ENCODE results near the gene MCOLN3. TPM values are rescaled to one million over a fixed set of nuclear protein-coding genes. Genes with fewer than 3 reads are reported as not detected.

MCOLN3 gene
- total RNA-seq, 1 experiment from 2014 or later: 0.70 TPM

DNA sequence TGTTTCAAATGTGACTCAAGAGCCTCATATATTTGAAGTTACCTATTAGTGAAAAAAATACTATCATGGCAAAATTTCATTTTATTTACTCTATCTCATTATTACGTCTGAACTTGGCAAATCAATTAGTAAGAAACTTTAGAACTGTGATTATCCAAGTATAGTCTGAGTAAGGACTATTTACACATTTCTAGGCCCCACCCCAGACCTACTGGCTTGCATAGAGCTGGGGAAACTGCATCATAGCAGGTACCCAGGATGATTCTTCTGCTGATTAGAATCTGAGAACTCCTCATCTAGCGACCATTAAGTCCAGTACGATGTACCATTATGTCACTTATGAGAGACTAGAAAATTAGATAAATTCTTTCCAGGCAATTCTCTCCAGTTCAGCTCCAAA lies 20.1 kb downstream of the MCOLN3 start:
- POLR2A ChIA-PET: interaction anchor here (0.7 to 1.4 kb wide), 2 partner anchors 10 to 83 kb away, joined by 3 to 5 read pairs; no protein-coding TSS in a partner anchor
- TF ChIP-seq, protein P1, sequence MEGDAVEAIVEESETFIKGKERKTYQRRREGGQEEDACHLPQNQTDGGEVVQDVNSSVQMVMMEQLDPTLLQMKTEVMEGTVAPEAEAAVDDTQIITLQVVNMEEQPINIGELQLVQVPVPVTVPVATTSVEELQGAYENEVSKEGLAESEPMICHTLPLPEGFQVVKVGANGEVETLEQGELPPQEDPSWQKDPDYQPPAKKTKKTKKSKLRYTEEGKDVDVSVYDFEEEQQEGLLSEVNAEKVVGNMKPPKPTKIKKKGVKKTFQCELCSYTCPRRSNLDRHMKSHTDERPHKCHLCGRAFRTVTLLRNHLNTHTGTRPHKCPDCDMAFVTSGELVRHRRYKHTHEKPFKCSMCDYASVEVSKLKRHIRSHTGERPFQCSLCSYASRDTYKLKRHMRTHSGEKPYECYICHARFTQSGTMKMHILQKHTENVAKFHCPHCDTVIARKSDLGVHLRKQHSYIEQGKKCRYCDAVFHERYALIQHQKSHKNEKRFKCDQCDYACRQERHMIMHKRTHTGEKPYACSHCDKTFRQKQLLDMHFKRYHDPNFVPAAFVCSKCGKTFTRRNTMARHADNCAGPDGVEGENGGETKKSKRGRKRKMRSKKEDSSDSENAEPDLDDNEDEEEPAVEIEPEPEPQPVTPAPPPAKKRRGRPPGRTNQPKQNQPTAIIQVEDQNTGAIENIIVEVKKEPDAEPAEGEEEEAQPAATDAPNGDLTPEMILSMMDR (IDR thresholded peaks at IDR 0.05; ENCODE audit: unreplicated experiment): no peak
- Mint-ChIP-seq H3K4me3 (ENCODE audit: unreplicated experiment) (no peak overlapping the region), H3K9me3 (ENCODE audit: unreplicated experiment) (no peaks in the 10 kb centered on the region), H3K4me1 (ENCODE audit: insufficient read depth, unreplicated experiment) (no peaks in the 10 kb centered on the region), H3K27ac (ENCODE audit: low read depth, unreplicated experiment) (no peak overlapping the region), H3K36me3 (ENCODE audit: insufficient read depth, unreplicated experiment) (no peaks in the 10 kb centered on the region), H3K27me3 (ENCODE audit: insufficient read depth, unreplicated experiment) (no peaks in the 10 kb centered on the region)
- intact Hi-C loops (cut with micrococcal nuclease): no loop called here
- BruUV-seq (replicated peaks): no TSS peak
- DNase-seq (ENCODE audit: unreplicated experiment): no peak
- CTCF ChIA-PET: interaction anchor here (0.6 to 3.4 kb wide), 6 partner anchors 9 to 1123 kb away, joined by 3 to 20 read pairs (median 4); no protein-coding TSS in a partner anchor

DNA sequence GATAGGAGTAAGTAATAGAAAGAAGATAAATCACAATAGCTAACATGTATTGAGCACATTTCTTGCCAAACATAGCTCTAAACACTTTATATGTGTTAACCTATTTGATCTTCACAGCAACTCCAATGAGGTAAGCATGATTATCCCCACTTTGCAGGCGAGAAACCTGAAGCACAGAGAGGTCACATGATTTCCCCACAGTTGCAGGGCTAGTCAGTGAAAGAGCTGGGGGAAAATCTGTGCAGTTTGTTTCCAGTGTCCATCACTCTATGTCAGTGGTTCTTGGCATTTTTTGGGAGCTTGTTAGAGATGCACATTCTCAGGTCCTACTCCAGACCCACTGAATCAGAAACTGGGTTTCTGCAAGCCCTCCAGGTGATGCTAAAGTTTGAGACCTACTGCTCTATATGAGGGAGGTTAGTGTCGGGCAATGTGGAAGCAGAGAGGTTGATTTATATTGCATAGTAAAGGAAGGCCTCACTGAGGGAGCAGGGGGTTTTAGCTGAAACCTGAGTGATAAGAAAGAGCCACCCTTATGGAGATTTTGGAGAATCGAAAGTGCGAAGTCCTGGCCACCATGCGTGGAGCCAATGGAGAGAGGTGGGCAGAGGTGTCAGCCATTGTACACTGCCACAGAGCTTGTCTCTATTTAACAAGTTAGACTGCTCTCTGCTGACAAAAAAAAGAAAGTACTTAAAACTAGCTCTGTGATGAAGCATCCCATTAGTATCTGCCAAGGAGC lies 20.9 kb downstream of the MCOLN3 start:
- DNase-seq (ENCODE audit: unreplicated experiment): peak; percentile 4
- CTCF ChIA-PET: interaction anchor here (0.6 to 3.4 kb wide), 9 partner anchors 10 to 1122 kb away, joined by 3 to 20 read pairs (median 3); no protein-coding TSS in a partner anchor
- POLR2A ChIA-PET: interaction anchor here (0.7 to 1.4 kb wide), 3 partner anchors 10 to 547 kb away, joined by 3 to 5 read pairs (median 3); no protein-coding TSS in a partner anchor
- Mint-ChIP-seq H3K36me3 (ENCODE audit: insufficient read depth, unreplicated experiment) (no peaks in the 10 kb centered on the region), H3K4me3 (ENCODE audit: unreplicated experiment) (no peak overlapping the region), H3K27me3 (ENCODE audit: insufficient read depth, unreplicated experiment) (no peaks in the 10 kb centered on the region), H3K27ac (ENCODE audit: low read depth, unreplicated experiment) (no peak overlapping the region), H3K4me1 (ENCODE audit: insufficient read depth, unreplicated experiment) (no peaks in the 10 kb centered on the region), H3K9me3 (ENCODE audit: unreplicated experiment) (no peaks in the 10 kb centered on the region)
- TF ChIP-seq, protein P1 (IDR thresholded peaks at IDR 0.05; ENCODE audit: unreplicated experiment): no peak
- intact Hi-C loops (cut with micrococcal nuclease): no loop called here
- no TSS peak for BruUV-seq (replicated peaks)

DNA sequence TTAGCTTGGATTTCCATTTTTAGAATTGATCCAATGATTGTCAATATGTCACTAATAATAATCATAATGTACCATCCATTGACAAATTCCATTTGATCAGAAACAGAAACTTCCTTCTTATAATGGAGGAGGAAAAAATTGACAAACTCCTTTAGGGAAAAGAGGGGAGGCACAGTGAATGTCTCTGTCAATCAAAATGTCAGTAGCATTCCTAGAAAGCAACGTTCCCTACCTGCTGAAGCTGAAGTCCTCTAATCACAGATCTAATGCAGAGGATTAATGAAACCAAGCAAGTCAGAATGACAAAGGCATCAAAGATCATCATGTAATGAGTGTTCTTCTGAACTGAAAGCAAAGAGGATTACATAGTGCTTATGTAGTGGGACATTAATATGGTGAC lies 22.4 kb downstream of the MCOLN3 start:
- POLR2A ChIA-PET: no interaction called here
- H3K4me3 Mint-ChIP-seq (ENCODE audit: unreplicated experiment): no peak overlapping the region
- DNase-seq (ENCODE audit: unreplicated experiment): no peak
- TF ChIP-seq, protein P1 (IDR thresholded peaks at IDR 0.05; ENCODE audit: unreplicated experiment): no peak
- CTCF ChIA-PET: interaction anchor here (1.2 to 3.4 kb wide), 2 partner anchors 82 to 219 kb away, joined by 3 to 20 read pairs; no protein-coding TSS in a partner anchor
- H3K36me3 Mint-ChIP-seq (ENCODE audit: insufficient read depth, unreplicated experiment): no peaks in the 10 kb centered on the region
- no peaks in the 10 kb centered on the region for H3K9me3 Mint-ChIP-seq (ENCODE audit: unreplicated experiment)
- BruUV-seq (replicated peaks): no TSS peak
- no peaks in the 10 kb centered on the region for H3K27me3 Mint-ChIP-seq (ENCODE audit: insufficient read depth, unreplicated experiment)
- no peak overlapping the region for H3K27ac Mint-ChIP-seq (ENCODE audit: low read depth, unreplicated experiment)
- no peaks in the 10 kb centered on the region for H3K4me1 Mint-ChIP-seq (ENCODE audit: insufficient read depth, unreplicated experiment)
- intact Hi-C loops (cut with micrococcal nuclease): no loop called here

GRCh38 chr1:85024736-85025135 lies 23.6 kb downstream of the MCOLN3 start:
- Mint-ChIP-seq H3K27ac (ENCODE audit: low read depth, unreplicated experiment) (no peak overlapping the region), H3K36me3 (ENCODE audit: insufficient read depth, unreplicated experiment) (no peaks in the 10 kb centered on the region), H3K4me1 (ENCODE audit: insufficient read depth, unreplicated experiment) (no peaks in the 10 kb centered on the region), H3K9me3 (ENCODE audit: unreplicated experiment) (no peaks in the 10 kb centered on the region), H3K4me3 (ENCODE audit: unreplicated experiment) (no peak overlapping the region), H3K27me3 (ENCODE audit: insufficient read depth, unreplicated experiment) (no peaks in the 10 kb centered on the region)
- ChIA-PET POLR2A (no interaction called here), CTCF (interaction anchor here (0.6 kb wide), 1 partner anchor 1450 kb away, joined by 4 read pairs; no protein-coding TSS in a partner anchor)
- TF ChIP-seq, protein P1 (IDR thresholded peaks at IDR 0.05; ENCODE audit: unreplicated experiment): no peak
- no peak for DNase-seq (ENCODE audit: unreplicated experiment)
- no TSS peak for BruUV-seq (replicated peaks)
- intact Hi-C loops (cut with micrococcal nuclease): no loop called here

All from MCF 10A (cell line).